NOMO-1 (cell line): Measurements from ENCODE around the gene TMEM11.

Experiments
- DNase-seq, 2 experiments: peaks; one replicate each; lab custom pipeline; 2025; ENCODE audit not compliant: unreplicated experiment in 2 of 2; lab: John Stamatoyannopoulos, UW

The TMEM11 gene

DNA sequence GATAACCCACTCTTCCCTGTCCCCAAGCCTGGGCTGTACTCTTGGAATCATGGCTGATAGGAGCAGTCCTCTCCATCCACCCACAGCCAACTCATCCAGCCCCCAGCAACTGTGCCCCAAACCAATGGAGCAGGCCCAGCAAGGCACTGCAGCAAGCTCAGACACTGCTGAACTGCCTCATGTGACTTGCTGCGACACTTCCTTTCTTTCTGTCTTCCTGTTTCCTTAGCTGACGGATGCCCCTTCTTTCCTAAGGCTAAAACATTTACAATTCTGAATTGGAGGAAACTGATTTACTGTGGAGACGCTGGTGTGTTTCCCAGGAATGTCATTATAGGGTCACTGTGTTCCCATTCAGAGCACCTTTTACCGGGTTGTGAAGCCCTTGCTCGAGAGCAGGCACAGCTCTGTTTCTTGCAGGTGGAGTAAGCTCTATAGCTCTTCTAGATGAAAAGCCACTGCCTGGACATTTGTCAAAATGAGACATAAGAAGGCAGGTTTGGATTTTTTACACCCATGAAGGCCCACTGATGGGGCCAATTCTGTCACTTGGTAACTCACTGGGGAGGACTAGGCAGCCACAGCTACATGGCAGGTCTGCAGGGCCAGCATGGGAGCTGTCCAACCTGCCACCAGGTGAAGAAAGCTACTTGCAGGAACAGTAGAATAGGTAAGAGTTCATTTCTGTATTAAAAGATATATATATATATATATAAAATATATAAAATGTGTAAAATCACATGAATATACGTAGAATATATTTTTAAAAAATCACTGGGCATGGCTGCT, 27.4 kb downstream of the TMEM11 start:
- no peak for DNase-seq

DNA sequence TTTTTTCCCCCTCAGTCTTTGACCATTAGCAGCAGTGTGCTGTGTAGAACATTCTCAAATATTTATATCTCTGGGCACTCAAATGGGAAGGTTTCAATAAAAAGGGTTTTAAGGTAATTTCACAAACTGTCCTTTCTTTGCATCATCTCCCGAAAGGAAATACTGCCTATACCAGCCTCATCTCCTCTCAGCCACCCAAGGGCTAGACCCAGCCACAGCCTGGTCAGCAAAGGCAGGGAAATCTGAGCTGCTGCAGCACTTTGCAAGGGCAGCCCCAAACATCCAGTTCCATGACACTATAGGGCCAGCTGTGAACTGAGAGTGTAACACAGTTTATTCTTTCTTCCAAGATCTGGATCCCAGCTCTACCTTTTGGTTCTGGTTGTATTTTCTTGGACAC, 28.9 kb downstream of the TMEM11 start:
- DNase-seq = no peak

DNA sequence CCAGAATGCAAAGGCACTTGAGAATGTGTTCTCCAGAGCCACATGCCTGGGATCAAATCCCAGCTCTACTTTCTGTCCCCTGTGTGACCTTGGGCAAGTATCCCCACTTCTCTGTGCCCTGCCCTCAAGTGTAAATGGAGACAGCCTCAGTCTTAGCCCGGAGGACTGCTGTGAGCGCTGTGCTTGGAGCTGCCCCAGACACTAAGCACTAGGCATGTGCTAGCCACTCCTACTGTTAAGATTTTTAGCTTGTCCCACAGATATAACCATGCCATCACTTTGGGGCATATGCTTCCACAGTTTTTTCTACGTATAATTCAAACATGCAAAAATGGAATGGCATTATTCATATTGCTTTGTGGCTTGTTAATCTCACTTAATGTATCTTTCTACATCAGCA, 29.4 kb downstream of the TMEM11 start:
- no peak for DNase-seq

DNA sequence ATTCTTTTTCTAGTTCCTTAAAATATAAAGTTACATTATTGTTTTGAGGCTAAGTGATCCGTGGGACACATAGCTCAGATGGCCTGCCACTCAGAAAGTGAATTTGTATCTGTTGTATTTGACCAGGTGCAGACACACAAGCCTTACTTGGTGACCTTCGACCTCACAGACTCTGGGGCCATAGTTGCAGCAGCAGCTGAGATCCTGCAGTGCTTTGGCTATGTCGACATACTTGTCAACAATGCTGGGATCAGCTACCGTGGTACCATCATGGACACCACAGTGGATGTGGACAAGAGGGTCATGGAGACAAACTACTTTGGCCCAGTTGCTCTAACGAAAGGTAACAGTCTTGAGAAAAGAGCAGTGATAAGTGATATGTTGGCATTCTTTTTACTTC, 30.5 kb downstream of the TMEM11 start:
- no peak for DNase-seq

GRCh38 chr17:21177854-21178600, 35.9 kb downstream of the TMEM11 start:
- DNase-seq = no peak

GRCh38 chr17:21177401-21177800, 36.6 kb downstream of the TMEM11 start:
- DNase-seq = no peak

GRCh38 chr17:21176773-21177395, 37.1 kb downstream of the TMEM11 start:
- no peak for DNase-seq

- DNase-seq = no peak
These were observed 39.2 kb downstream of the TMEM11 start for GRCh38 chr17:21174713-21175112.

GRCh38 chr17:21174186-21174585, 39.8 kb downstream of the TMEM11 start:
- no peak for DNase-seq

DNA sequence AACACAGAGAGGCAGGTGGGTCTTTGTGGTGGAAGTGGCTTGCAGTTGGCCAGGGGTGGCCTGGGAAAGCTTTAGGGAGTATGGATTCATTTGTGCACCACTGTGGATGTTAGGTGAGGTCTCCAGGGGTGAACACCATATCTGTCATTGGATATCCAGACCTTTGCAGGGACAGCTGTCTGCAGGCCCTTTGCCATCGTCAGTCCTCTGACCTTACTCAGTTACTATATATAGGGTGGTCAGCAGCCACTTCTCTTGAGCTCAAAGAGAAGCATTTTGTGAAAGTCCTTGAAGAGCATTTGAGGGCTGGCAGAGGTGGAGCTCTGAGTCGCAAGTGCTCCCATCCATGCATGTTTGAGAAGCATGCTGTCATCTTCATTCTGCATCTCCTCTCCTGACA, 40.4 kb downstream of the TMEM11 start:
- no peak for DNase-seq

- no peak for DNase-seq
These were observed 41.1 kb downstream of the TMEM11 start for GRCh38 chr17:21172846-21173245.

DNA sequence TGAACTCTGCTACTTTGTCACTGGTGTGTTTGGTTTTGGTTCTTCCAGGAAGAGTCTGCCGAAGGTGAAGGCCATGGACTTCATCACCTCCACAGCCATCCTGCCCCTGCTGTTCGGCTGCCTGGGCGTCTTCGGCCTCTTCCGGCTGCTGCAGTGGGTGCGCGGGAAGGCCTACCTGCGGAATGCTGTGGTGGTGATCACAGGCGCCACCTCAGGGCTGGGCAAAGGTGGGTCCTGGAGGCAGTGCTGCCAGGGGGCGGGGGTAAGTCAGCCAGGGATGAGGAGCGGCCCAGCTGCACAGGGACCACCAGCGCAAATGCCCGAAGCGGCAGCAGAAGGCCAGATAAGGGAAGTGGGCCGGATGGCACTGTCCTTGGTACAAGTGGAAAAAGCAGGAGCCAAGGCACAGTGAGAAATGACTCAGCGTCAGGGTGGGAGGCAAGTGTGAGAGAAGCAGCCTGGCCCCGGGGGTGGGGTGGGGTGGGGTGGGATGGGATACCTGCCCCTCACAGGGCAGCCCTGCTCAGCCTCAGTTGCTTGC, 41.9 kb downstream of the TMEM11 start:
- no peak for DNase-seq

DNA sequence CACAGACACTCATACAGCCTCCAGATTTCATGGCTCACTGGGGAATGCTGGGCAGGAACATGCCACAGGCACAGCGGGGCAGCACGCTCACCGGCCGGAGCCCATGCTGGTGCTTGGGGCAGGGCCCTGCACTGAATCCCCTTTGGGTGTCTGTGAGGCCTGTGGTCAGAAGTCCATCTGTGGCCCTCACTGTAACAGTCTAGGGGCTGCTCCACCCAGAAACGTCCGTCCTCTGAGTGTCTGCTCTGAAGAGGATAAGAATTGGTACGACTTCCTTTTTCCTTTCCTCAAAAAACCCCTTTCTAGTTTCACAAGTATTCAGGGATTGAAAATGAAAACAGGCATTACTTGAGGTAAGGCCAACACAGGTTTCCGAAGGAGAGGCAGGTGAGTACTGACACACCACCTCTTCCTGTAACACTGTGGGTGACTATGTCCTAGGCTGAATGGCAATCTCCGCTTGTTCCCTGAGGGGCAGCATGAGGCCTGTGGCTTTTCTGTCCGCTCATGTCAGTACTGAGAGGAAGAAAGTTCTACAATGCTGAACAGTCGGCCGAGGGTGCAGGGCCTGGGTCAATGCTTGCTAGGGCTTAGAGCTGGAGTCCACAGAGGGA, 42.5 kb downstream of the TMEM11 start:
- no peak for DNase-seq

DNA sequence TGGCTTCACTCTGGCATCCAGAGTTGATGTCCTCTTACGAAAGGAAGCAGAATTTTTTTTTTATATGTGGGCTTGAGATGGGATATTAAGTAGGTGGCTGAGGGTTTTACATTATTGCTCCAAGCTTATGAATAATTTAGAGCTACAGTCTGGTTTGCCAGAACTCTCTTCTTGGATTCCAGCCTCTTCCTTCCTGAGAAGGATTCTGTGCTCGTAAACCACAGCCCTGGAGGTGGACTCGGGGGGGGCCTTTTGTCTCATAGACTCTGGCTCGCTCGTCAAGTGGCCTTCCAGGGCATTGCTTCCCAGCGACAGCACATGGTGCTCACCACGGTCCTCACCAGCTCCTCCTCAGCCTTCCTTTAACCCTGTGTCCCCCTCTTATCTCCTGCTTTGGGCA, 43.2 kb downstream of the TMEM11 start:
- no peak for DNase-seq

DNA sequence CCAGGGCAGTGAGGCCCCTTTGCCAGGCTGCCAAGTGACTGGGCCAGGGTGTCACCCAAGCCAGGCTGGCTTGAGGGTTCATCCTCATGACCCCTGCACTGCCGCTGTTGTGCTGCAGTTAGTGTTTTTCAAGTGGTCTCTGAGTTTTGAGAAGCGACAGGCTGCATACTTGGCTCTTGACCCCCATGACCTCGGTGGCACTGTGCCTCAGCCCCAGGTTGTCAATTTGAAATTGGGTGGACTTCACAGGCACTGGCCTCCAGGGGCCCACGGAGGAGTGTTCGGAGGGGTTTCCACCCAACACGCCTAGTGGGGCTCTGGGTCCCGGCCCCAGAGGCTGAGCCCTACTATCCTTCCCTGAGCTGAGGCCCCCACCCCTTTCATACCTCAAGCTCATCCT, 44.5 kb downstream of the TMEM11 start:
- DNase-seq = no peak

DNA sequence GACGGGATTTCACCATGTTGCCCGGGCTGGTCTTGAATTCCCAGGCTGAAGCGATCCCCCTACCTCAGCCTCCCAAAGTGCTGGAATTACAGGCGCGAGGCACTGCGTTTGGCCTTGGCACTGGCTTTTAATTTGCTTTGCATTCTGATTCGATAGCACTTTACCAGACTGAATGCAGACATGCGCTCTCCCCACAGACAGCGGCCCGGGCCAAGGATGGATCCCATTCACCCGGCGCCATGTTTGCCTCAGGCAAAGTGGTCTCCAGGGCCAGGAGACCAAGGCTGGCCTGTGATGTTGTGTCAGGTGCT, 45.5 kb downstream of the TMEM11 start:
- no peak for DNase-seq

- DNase-seq = no peak
These were observed 46.7 kb downstream of the TMEM11 start for GRCh38 chr17:21167303-21167702.

DNA sequence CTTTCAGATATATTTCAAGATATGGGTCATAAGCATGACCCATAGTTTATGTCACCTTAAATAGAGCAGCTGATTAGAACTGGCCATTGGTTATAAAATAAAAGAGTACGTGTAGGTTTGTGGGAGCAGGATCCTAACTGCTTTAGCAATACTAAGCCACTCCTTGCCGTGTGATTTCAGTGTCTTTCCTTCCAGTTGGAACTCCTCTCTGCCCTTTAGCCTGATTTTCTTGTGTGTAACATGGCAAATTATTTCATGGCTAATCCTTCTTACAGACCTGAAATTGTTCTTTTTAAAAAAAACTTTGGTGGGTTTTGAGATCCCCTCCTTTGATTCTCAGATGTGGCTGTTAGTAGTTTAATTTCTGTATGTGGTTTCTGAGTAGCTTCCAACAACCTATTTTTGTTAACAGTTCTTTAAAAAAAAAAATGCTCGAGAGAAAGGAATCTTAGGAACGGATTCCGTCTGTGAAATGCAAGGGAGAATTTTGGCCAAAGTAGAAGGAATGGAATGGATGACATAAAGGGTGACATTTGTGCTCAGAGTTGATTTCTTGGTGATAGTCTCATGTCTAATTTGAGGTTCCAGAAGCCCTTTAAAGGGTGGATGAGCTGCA, 47.3 kb downstream of the TMEM11 start:
- no peak for DNase-seq

GRCh38 chr17:21165922-21166594, 47.9 kb downstream of the TMEM11 start:
- DNase-seq = no peak

DNA sequence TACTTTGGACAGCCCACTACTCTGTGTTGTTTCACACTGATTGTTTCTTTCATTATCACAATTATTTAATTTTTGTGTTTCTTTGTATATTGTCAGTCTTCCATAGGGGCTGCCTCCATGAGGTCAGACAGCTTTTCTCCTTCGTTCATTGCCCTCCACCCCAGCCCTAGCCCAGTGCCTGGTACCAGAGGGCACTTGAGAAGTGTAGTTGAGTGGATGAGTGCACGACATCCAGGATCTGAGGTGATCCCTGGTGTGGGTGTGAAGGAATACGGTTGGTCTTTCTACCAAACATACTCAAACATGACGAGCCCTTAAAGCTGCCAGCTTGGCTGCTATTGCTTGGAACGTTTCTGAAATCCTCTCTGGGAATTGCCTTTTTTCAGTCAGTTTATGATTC, 49.3 kb downstream of the TMEM11 start:
- no peak for DNase-seq
